Measurements from ENCODE around the gene ZBTB12.
"Not testable (repeated sequence)": the region's sequence is repeated elsewhere in the genome, so short reads cannot be mapped to it uniquely, and the experiment has no call there.

DNA sequence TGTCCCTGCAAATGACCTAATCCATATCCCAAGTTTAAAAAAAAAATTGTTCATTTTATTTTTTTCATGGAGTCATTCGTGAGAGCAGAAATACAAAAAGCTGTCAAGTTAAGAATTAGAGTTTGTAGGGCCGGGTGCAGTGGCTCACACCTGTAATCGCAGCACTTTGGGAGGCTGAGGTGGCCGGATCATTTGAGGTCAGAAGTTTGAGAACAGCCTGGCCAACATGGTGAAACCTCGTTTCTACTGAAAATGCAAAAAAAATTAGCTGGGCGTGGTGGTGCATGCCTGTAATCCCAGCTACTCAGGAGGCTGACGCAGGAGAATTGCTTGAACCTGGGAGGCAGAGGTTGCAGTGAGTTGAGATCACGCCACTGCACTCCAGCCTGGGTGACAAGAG is 4.8 kb upstream of the ZBTB12 start:
- TF ChIP-seq, protein P1, sequence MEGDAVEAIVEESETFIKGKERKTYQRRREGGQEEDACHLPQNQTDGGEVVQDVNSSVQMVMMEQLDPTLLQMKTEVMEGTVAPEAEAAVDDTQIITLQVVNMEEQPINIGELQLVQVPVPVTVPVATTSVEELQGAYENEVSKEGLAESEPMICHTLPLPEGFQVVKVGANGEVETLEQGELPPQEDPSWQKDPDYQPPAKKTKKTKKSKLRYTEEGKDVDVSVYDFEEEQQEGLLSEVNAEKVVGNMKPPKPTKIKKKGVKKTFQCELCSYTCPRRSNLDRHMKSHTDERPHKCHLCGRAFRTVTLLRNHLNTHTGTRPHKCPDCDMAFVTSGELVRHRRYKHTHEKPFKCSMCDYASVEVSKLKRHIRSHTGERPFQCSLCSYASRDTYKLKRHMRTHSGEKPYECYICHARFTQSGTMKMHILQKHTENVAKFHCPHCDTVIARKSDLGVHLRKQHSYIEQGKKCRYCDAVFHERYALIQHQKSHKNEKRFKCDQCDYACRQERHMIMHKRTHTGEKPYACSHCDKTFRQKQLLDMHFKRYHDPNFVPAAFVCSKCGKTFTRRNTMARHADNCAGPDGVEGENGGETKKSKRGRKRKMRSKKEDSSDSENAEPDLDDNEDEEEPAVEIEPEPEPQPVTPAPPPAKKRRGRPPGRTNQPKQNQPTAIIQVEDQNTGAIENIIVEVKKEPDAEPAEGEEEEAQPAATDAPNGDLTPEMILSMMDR (conservative IDR thresholded peaks at IDR 0.05; ENCODE audit: low read length), result not testable (repeated sequence)
- not testable (repeated sequence) for TF ChIP-seq EZH2phosphoT487 (IDR thresholded peaks at IDR 0.05; ENCODE audit: borderline replicate concordance, low read depth, low read length)

All from OCI-LY7 (cell line).